Activated CD8-positive, alpha-beta T cell treated with anti-CD3 and anti-CD28 coated beads for 36 hours (primary cell): ENCODE results near the gene MYH7B. TPM values are rescaled to one million over a fixed set of nuclear protein-coding genes. Genes with fewer than 3 reads are reported as not detected.

ENCODE experiments used
- ATAC-seq: fragments of 200-7000 bp; cut with Tn5 transposase; one replicate; pipeline ENCODE4 v1.10.0; 2021; ENCODE audit warnings: mild to moderate bottlenecking, moderate library complexity
- CTCF ChIA-PET: fragments of 350-600 bp; sonication (Branson Sonifier 250); formaldehyde crosslinking; loops from one replicate; lab custom pipeline; 2021; ENCODE audit warnings: antibody characterized with exemption; lab: Charles Lee
- POLR2A ChIA-PET: fragments of 350-600 bp; sonication (Branson Sonifier 250); formaldehyde crosslinking; loops from one replicate; lab custom pipeline; 2021; ENCODE audit warnings: antibody characterized with exemption; lab: Charles Lee
- DNase-seq: peaks from one replicate; pipeline ENCODE4 v3.0.0-alpha.2; 2020
- H3K27ac Mint-ChIP-seq: one replicate; pipeline ENCODE4 v1.8.0; 2021; ENCODE audit warnings: mild to moderate bottlenecking, mixed read lengths
- H3K27me3 Mint-ChIP-seq: one replicate; pipeline ENCODE4 v1.8.0; 2021; ENCODE audit warnings: mixed read lengths
- H3K36me3 Mint-ChIP-seq: one replicate; pipeline ENCODE4 v1.8.0; 2021; ENCODE audit warnings: low read depth, mixed read lengths
- H3K4me1 Mint-ChIP-seq: one replicate; pipeline ENCODE4 v1.8.0; 2021; ENCODE audit warnings: low read depth, mixed read lengths
- H3K4me3 Mint-ChIP-seq: one replicate; pipeline ENCODE4 v1.8.0; 2021; ENCODE audit warnings: mild to moderate bottlenecking, moderate library complexity, mixed read lengths
- H3K9me3 Mint-ChIP-seq: one replicate; pipeline ENCODE4 v1.8.0; 2021; ENCODE audit warnings: mixed read lengths
- intact Hi-C: fragments of 100-400 bp; cut with micrococcal nuclease; formaldehyde crosslinking; loops from one replicate; pipeline ENCODE4 v1.10.0; 2022
- total RNA-seq, 2 experiments: library from RNA; stranded (reverse); gene quantifications; one replicate each; pipeline ENCODE4 v1.2.3, GENCODE V29; 2021
- TF ChIP-seq, protein P1 (sequence below): fragments of 200-600 bp; IDR thresholded peaks from one replicate; pipeline ENCODE4 v1.8.0; 2022; ENCODE audit warnings: antibody characterized with exemption, mild to moderate bottlenecking

The MYH7B gene
- total RNA-seq, 2 experiments from 2014 or later: 0.22 to 0.38 TPM

- H3K36me3 Mint-ChIP-seq: peaks cover 8% of the 10 kb centered on the region
- H3K4me1 Mint-ChIP-seq: peaks cover 26% of the 10 kb centered on the region
- TF ChIP-seq, protein P1, sequence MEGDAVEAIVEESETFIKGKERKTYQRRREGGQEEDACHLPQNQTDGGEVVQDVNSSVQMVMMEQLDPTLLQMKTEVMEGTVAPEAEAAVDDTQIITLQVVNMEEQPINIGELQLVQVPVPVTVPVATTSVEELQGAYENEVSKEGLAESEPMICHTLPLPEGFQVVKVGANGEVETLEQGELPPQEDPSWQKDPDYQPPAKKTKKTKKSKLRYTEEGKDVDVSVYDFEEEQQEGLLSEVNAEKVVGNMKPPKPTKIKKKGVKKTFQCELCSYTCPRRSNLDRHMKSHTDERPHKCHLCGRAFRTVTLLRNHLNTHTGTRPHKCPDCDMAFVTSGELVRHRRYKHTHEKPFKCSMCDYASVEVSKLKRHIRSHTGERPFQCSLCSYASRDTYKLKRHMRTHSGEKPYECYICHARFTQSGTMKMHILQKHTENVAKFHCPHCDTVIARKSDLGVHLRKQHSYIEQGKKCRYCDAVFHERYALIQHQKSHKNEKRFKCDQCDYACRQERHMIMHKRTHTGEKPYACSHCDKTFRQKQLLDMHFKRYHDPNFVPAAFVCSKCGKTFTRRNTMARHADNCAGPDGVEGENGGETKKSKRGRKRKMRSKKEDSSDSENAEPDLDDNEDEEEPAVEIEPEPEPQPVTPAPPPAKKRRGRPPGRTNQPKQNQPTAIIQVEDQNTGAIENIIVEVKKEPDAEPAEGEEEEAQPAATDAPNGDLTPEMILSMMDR: no peak
- ATAC-seq: no peak
- ChIA-PET CTCF (interaction anchor here (1.5 to 6.5 kb wide), 3 partner anchors 8 to 81 kb away, joined by 3 to 94 read pairs (median 6); partner anchors contain the start of genes ACSS2 and GGT7), POLR2A (interaction anchor here (1.0 to 2.5 kb wide), 6 partner anchors 13 to 108 kb away, joined by 3 to 8 read pairs (median 4); partner anchors contain the start of gene ACSS2)
- peak overlapping the region; percentile 99 for H3K4me3 Mint-ChIP-seq
- H3K27ac Mint-ChIP-seq: peak overlapping the region; percentile 97
- DNase-seq: no peak
- intact Hi-C loops: loop anchor here (5.0 kb wide), 1 partner anchor 123 kb away; no protein-coding TSS in a partner anchor
- no peaks in the 10 kb centered on the region for H3K9me3 Mint-ChIP-seq
- no peaks in the 10 kb centered on the region for H3K27me3 Mint-ChIP-seq
Measured at GRCh38 chr20:34954904-34955230, 801 bp upstream of the MYH7B start.

GRCh38 chr20:34956041-34956458 lies 382 bp downstream of the MYH7B start:
- Mint-ChIP-seq H3K36me3 (peaks cover 4% of the 10 kb centered on the region), H3K27ac (peak overlapping the region; percentile 97), H3K4me3 (peak overlapping the region; percentile 99), H3K27me3 (no peaks in the 10 kb centered on the region), H3K4me1 (peaks cover 31% of the 10 kb centered on the region), H3K9me3 (no peaks in the 10 kb centered on the region)
- ChIA-PET POLR2A (interaction anchor here (1.1 to 2.5 kb wide), 4 partner anchors 13 to 109 kb away, joined by 3 to 8 read pairs (median 4); partner anchors contain the start of gene ACSS2), CTCF (interaction anchor here (0.9 to 6.5 kb wide), 11 partner anchors 10 to 140 kb away, joined by 3 to 94 read pairs (median 3); partner anchors contain the start of genes ACSS2 and GGT7)
- DNase-seq: no peak
- TF ChIP-seq, protein P1: no peak
- intact Hi-C loops: loop anchor here (5.0 kb wide), 1 partner anchor 124 kb away; no protein-coding TSS in a partner anchor
- ATAC-seq: no peak

DNA sequence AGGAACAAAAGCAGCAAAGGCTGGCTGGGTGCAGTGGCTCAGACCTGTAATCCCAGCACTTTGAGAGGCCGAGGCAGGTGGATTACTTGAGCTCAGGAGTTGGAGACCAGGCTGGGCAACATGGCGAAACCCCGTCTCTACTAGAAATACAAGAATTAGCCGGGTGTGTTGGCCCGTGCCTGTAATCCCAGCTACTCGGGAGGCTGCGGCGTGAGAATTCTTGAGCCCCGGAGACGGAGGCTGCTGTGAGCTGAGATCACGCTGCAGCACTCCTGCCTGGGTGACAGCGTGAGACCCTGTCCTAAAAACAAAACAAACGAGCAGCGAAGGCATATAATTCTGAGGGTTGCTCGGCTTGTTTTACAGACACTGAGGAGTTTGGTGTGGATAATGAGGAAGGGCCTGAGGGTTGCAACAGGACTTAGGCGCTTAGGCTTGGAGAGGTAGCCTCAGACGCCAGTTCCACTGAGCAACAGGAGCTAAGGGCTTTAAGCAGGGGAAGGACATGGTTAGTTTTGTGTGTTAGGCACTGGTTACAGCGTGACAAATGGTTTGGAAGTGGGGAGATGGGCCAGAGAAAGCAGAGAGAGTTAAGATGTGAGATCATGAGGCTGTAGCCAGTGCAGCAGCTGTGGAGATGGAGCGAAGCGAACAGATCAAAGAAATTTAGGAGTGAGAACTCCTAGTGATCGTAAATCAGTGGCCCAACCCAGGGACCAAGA lies 1.2 kb downstream of the MYH7B start:
- DNase-seq: no peak
- Mint-ChIP-seq H3K27ac (no peak overlapping the region), H3K27me3 (no peaks in the 10 kb centered on the region), H3K9me3 (no peaks in the 10 kb centered on the region), H3K36me3 (peaks cover 4% of the 10 kb centered on the region), H3K4me1 (peaks cover 31% of the 10 kb centered on the region), H3K4me3 (no peak overlapping the region)
- intact Hi-C loops: loop anchor here (5.0 kb wide), 1 partner anchor 125 kb away; no protein-coding TSS in a partner anchor
- ChIA-PET POLR2A (interaction anchor here (1.4 to 2.5 kb wide), 2 partner anchors 9 to 83 kb away, joined by 3 to 8 read pairs; no protein-coding TSS in a partner anchor), CTCF (interaction anchor here (0.6 to 6.5 kb wide), 7 partner anchors 17 to 1966 kb away, joined by 3 to 94 read pairs (median 4); partner anchors contain the start of genes ACSS2 and GGT7)
- no peak for ATAC-seq
- TF ChIP-seq, protein P1: no peak

GRCh38 chr20:34964486-34964885 lies 8.8 kb downstream of the MYH7B start:
- POLR2A ChIA-PET: no interaction called here
- H3K9me3 Mint-ChIP-seq: no peaks in the 10 kb centered on the region
- CTCF ChIA-PET: no interaction called here
- H3K27me3 Mint-ChIP-seq: no peaks in the 10 kb centered on the region
- TF ChIP-seq, protein P1: no peak
- DNase-seq: no peak
- no peak for ATAC-seq
- H3K36me3 Mint-ChIP-seq: no peaks in the 10 kb centered on the region
- H3K4me3 Mint-ChIP-seq: no peak overlapping the region
- no peak overlapping the region for H3K27ac Mint-ChIP-seq
- H3K4me1 Mint-ChIP-seq: peaks cover 6% of the 10 kb centered on the region
- intact Hi-C loops: no loop called here

- Mint-ChIP-seq H3K4me3 (no peak overlapping the region), H3K4me1 (peaks cover 6% of the 10 kb centered on the region), H3K9me3 (no peaks in the 10 kb centered on the region), H3K27ac (no peak overlapping the region), H3K36me3 (no peaks in the 10 kb centered on the region), H3K27me3 (no peaks in the 10 kb centered on the region)
- ChIA-PET CTCF (interaction anchor here (1.3 kb wide), 1 partner anchor 89 kb away, joined by 3 read pairs; the partner anchor contains the start of gene ACSS2), POLR2A (no interaction called here)
- intact Hi-C loops: no loop called here
- TF ChIP-seq, protein P1: no peak
- DNase-seq (no peak), ATAC-seq (no peak)
Measured at GRCh38 chr20:34965051-34965450, 9.4 kb downstream of the MYH7B start.
